Endothelial cell of umbilical vein (primary cell): ENCODE measurements around the gene FXYD3. TPM values are rescaled to one million over a fixed set of nuclear protein-coding genes. Genes with fewer than 3 reads are reported as not detected.

ENCODE experiments used
- BruUV-seq: library from RNA; stranded (reverse); fragments of 400-500 nt; replicated peaks from 2 replicates; lab custom pipeline; 2021; lab: Mats Ljungman, UMichigan
- CTCF ChIA-PET: fragments of 300-600, 350-600 bp; sonication (Branson Sonifier 250); formaldehyde crosslinking; loops from one replicate; lab custom pipeline; 2021; ENCODE audit warnings: antibody characterized with exemption, inconsistent platforms; lab: Charles Lee
- POLR2A ChIA-PET: fragments of 300-600, 350-600 bp; sonication (Branson Sonifier 250); formaldehyde crosslinking; loops from one replicate; lab custom pipeline; 2021; ENCODE audit warnings: antibody characterized with exemption, inconsistent platforms; lab: Charles Lee
- DNase-seq: peaks from one replicate; pipeline ENCODE4 v3.0.0-alpha.2; 2011; ENCODE audit warnings: low read depth, low spot score
- FAIRE-seq: peaks from 2 replicates; lab custom pipeline; 2011; peaks lifted over from hg19 to GRCh38; lab: Jason Lieb, UNC
- H2AFZ ChIP-seq: 2 replicates; pipeline ENCODE4 v1.6.0; 2012; ENCODE audit warnings: low read depth, low read length, control low read depth, inconsistent platforms
- H3K27ac ChIP-seq: 2 replicates; pipeline ENCODE4 v1.5.1; 2011; ENCODE audit warnings: low read depth, mild to moderate bottlenecking, control low read depth, low read length, moderate library complexity; ENCODE audit not compliant: insufficient read depth
- H3K27me3 ChIP-seq, 2 experiments: 2 replicates each; pipeline versions ENCODE4 v1.6.0 to v1.6.1; 2011; ENCODE audit warnings: low read length in 2 of 2, mixed read lengths in 1 of 2; ENCODE audit not compliant: control insufficient read depth in 2 of 2, insufficient read depth in 2 of 2
- H3K36me3 ChIP-seq, 2 experiments: 2 replicates in 1 of 2; 3 replicates in 1 of 2; pipeline ENCODE4 v1.5.1; 2011; ENCODE audit warnings: low read length in 2 of 2, mild to moderate bottlenecking in 1 of 2, moderate library complexity in 1 of 2; ENCODE audit not compliant: control insufficient read depth in 2 of 2, insufficient read depth in 2 of 2; ENCODE audit errors: extremely low read depth in 1 of 2
- H3K4me1 ChIP-seq: 3 replicates; pipeline ENCODE4 v1.5.1; 2011; ENCODE audit warnings: mild to moderate bottlenecking, low read length; ENCODE audit not compliant: control insufficient read depth, insufficient read depth; ENCODE audit errors: extremely low read depth
- H3K4me2 ChIP-seq: 2 replicates; pipeline ENCODE4 v1.6.1; 2011; ENCODE audit warnings: low read length, control low read depth, mixed read lengths; ENCODE audit not compliant: insufficient read depth
- H3K4me3 ChIP-seq, 3 experiments: fragments of 200-600 bp in 1 of 3; sonication (generic), shearing (Covaris generic) in 1 of 3; replicated peaks in 1 of 3; 2 replicates each; pipeline ENCODE4 v1.5.1; 2011 to 2016; ENCODE audit warnings: control low read depth in 3 of 3, low read length in 3 of 3, mild to moderate bottlenecking in 2 of 3, inconsistent platforms in 1 of 3, low read depth in 1 of 3, moderate library complexity in 1 of 3; ENCODE audit not compliant: insufficient read depth in 1 of 3
- H3K79me2 ChIP-seq: 2 replicates; pipeline ENCODE4 v1.6.0; 2012; ENCODE audit warnings: low read length, inconsistent platforms; ENCODE audit not compliant: control insufficient read depth, insufficient read depth
- H3K9ac ChIP-seq: replicated peaks from 2 replicates; pipeline ENCODE3; 2011; ENCODE audit warnings: low read length, control low read depth; ENCODE audit not compliant: insufficient read depth; ENCODE audit errors: extremely low read depth
- H3K9me1 ChIP-seq: replicated peaks from 3 replicates; pipeline ENCODE4 v1.6.0; 2011; ENCODE audit warnings: mild to moderate bottlenecking, low read length; ENCODE audit not compliant: control insufficient read depth, insufficient read depth; ENCODE audit errors: extremely low read depth
- H3K9me3 ChIP-seq: replicated peaks from 2 replicates; pipeline ENCODE4 v1.5.1; 2012; ENCODE audit warnings: low read length, inconsistent platforms; ENCODE audit not compliant: control insufficient read depth, insufficient read depth
- H4K20me1 ChIP-seq: replicated peaks from 2 replicates; pipeline ENCODE3; 2011; ENCODE audit warnings: mild to moderate bottlenecking, low read length; ENCODE audit not compliant: control insufficient read depth, insufficient read depth; ENCODE audit errors: extremely low read depth
- EZH2 ChIP-seq: IDR thresholded peaks from 2 replicates; pipeline ENCODE4 v1.6.1; 2012; ENCODE audit warnings: borderline replicate concordance, low read depth, mild to moderate bottlenecking, moderate library complexity, low read length, inconsistent platforms; ENCODE audit not compliant: severe bottlenecking
- dilution Hi-C: fragments of 300-500 bp; cut with MboI; formaldehyde crosslinking; loops from one replicate; pipeline ENCODE4 v1.15.0; 2019; ENCODE audit warnings: low sequenced_read_pairs; ENCODE audit not compliant: extremely low pct_ligation_motif_present
- intact Hi-C: fragments of 100-400 bp; cut with micrococcal nuclease; formaldehyde crosslinking; loops from one replicate; pipeline ENCODE4 v1.10.0; 2022
- polyA plus RNA-seq, 4 experiments: library from polyadenylated mRNA; depleted of rRNA in 3 of 4; stranded (reverse) in 3 of 4; unstranded in 1 of 4; fragments of >200 nt; gene quantifications; 2 replicates each; pipeline versions ENCODE4 v1.2.1 to v1.2.3, GENCODE V29; 2011 to 2012; ENCODE audit warnings: missing spikeins in 1 of 4
- total RNA-seq: library from RNA; stranded (reverse); gene quantifications from 2 replicates; pipeline ENCODE4 v1.2.3, GENCODE V29; 2021
- TF ChIP-seq, protein P1 (sequence below), 2 donors: IDR thresholded peaks; 1 replicate in 1 of 2; 2 replicates in 1 of 2; pipeline ENCODE4 v1.5.1; 2011; ENCODE audit warnings: low read length in 2 of 2, mild to moderate bottlenecking in 2 of 2, moderate library complexity in 2 of 2, control low read depth in 1 of 2, inconsistent platforms in 1 of 2, low read depth in 1 of 2; ENCODE audit not compliant: insufficient read depth in 1 of 2; ENCODE audit errors: extremely low read depth in 1 of 2

FXYD3 gene
- total and polyA plus RNA-seq, 2 donors (not counting 3 experiments of a cell fraction or from before 2014, with no cell fraction given) = not detected

DNA sequence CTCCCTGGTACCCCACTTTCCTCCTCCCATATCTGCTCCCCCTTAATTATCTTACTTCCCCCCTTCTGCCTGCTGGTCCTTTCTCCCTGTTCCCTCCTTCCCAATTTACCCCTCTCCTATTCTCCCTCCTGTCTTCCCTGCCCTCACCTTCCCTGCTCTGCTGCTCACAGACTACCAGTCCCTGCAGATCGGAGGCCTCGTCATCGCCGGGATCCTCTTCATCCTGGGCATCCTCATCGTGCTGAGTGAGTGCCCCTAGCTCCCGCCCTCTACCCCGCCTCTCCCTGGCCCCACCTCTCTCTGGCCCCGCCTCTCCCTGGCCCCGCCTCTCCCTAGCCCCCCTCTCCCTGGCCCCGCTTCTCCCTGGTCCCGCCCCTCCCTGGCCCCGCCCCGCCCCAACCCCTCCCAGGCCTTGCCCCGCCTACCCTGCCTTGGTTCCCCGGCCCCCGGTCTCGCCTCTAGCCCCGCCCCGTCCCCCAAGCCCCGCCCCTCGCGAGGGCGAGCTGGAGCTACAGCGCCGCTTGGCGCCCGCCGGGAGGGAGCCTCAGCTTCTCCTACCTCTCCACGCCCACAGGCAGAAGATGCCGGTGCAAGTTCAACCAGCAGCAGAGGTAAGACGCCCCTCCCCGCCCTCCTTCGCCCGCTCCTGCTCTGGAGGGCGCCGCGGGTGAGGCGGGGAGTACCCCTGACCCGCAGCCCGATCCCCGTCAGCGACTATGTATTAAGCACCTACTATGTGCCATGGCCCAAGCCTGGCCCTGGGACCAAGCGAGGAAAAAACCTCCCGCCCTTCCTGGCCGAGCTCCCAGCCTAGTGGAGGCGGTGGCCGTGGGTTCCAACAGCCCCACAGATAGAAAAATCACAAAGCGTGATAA, 25.6 kb downstream of the FXYD3 start:
- no TSS peak for BruUV-seq
- H4K20me1 ChIP-seq = no peaks in the 10 kb centered on the region
- POLR2A ChIA-PET = interaction anchor here (0.5 to 1.0 kb wide), 3 partner anchors 46 to 408 kb away, joined by 3 to 5 read pairs (median 4); no protein-coding TSS in a partner anchor
- H3K9ac ChIP-seq = no peak overlapping the region
- TF ChIP-seq, protein P1, sequence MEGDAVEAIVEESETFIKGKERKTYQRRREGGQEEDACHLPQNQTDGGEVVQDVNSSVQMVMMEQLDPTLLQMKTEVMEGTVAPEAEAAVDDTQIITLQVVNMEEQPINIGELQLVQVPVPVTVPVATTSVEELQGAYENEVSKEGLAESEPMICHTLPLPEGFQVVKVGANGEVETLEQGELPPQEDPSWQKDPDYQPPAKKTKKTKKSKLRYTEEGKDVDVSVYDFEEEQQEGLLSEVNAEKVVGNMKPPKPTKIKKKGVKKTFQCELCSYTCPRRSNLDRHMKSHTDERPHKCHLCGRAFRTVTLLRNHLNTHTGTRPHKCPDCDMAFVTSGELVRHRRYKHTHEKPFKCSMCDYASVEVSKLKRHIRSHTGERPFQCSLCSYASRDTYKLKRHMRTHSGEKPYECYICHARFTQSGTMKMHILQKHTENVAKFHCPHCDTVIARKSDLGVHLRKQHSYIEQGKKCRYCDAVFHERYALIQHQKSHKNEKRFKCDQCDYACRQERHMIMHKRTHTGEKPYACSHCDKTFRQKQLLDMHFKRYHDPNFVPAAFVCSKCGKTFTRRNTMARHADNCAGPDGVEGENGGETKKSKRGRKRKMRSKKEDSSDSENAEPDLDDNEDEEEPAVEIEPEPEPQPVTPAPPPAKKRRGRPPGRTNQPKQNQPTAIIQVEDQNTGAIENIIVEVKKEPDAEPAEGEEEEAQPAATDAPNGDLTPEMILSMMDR (IDR thresholded peaks at IDR 0.05; ENCODE audit: extremely low read depth in 1 of 2, insufficient read depth in 1 of 2, low read depth in 1 of 2, low read length in 2 of 2) = peak; percentile 5 to 63
- no peak for TF ChIP-seq EZH2
- FAIRE-seq (peak; percentile 73), DNase-seq (peak; percentile 79)
- dilution Hi-C loops (no loop called here), intact Hi-C loops (loop anchor here (1.0 to 5.0 kb wide), 3 partner anchors 12 to 179 kb away; partner anchors contain the start of gene ZNF792)
- peak overlapping the region; percentile 45 for H2AFZ ChIP-seq
- H3K4me1 ChIP-seq = peaks cover 11% of the 10 kb centered on the region
- H3K4me3 ChIP-seq = no peak overlapping the region
- H3K27ac ChIP-seq = no peak overlapping the region
- no peaks in the 10 kb centered on the region for H3K36me3 ChIP-seq
- H3K9me3 ChIP-seq = no peaks in the 10 kb centered on the region
- CTCF ChIA-PET = interaction anchor here (0.9 to 3.5 kb wide), 18 partner anchors 12 to 327 kb away, joined by 3 to 73 read pairs (median 4); partner anchors contain the start of genes FXYD3, FXYD5 and USF2
- peaks cover 16 to 17% of the 10 kb centered on the region in 2 experiments for H3K27me3 ChIP-seq
- no peaks in the 10 kb centered on the region for H3K79me2 ChIP-seq
- H3K4me2 ChIP-seq = peak overlapping the region; percentile 71
- H3K9me1 ChIP-seq = no peaks in the 10 kb centered on the region
